WTC11 (cell line): ENCODE data around the gene RNF121. TPM values are rescaled to one million over a fixed set of nuclear protein-coding genes. Genes with fewer than 3 reads are reported as not detected.

Experiments
- ATAC-seq: fragments of 200-7000 bp; cut with Tn5 transposase; 2 replicates; pipeline ENCODE4 v1.10.0; 2021; ENCODE audit warnings: mild to moderate bottlenecking, moderate library complexity
- CTCF ChIA-PET: fragments of 300-600 bp; sonication (Branson Sonifier 250); formaldehyde crosslinking; loops from one replicate; lab custom pipeline; 2021; ENCODE audit warnings: antibody characterized with exemption; lab: Charles Lee
- POLR2A ChIA-PET: fragments of 350-600 bp; sonication (Branson Sonifier 250); formaldehyde crosslinking; loops from one replicate; lab custom pipeline; 2021; ENCODE audit warnings: antibody characterized with exemption; lab: Charles Lee
- DNase-seq: peaks from one replicate; pipeline ENCODE4 v3.0.0; 2021; ENCODE audit warnings: low spot score
- H3K27ac Mint-ChIP-seq: 2 replicates; pipeline ENCODE4 v1.8.0; 2021; ENCODE audit warnings: mixed read lengths
- H3K27me3 Mint-ChIP-seq: 2 replicates; pipeline ENCODE4 v1.8.0; 2021; ENCODE audit warnings: low read depth, mild to moderate bottlenecking, moderate library complexity, mixed read lengths
- H3K36me3 Mint-ChIP-seq: 2 replicates; pipeline ENCODE4 v1.8.0; 2021; ENCODE audit warnings: mixed read lengths
- H3K4me1 Mint-ChIP-seq: 2 replicates; pipeline ENCODE4 v1.8.0; 2022; ENCODE audit warnings: mixed read lengths
- H3K4me3 Mint-ChIP-seq: 2 replicates; pipeline ENCODE4 v1.8.0; 2021; ENCODE audit warnings: mild to moderate bottlenecking, moderate library complexity, mixed read lengths
- H3K9me3 Mint-ChIP-seq: 2 replicates; pipeline ENCODE4 v1.8.0; 2021; ENCODE audit warnings: mixed read lengths
- ATF1 ChIP-seq: sonication (generic); formaldehyde crosslinking; IDR thresholded peaks from 2 replicates; pipeline ENCODE4 v1.8.1; 2023; ENCODE audit warnings: mild to moderate bottlenecking, moderate library complexity, missing genetic modification reagents
- ATF3 ChIP-seq: sonication (generic); formaldehyde crosslinking; conservative IDR thresholded peaks from 2 replicates; pipeline ENCODE4 v1.8.1; 2022; ENCODE audit warnings: mild to moderate bottlenecking, missing genetic modification reagents
- CREM ChIP-seq: sonication (generic); formaldehyde crosslinking; IDR thresholded peaks from 2 replicates; pipeline ENCODE4 v1.8.1; 2022; ENCODE audit warnings: mild to moderate bottlenecking, missing genetic modification reagents, moderate library complexity
- ELF4 ChIP-seq: sonication (generic); formaldehyde crosslinking; IDR thresholded peaks from 2 replicates; pipeline ENCODE4 v1.8.1; 2022; ENCODE audit warnings: low read depth, mild to moderate bottlenecking, moderate library complexity, missing genetic modification reagents
- EMX1 ChIP-seq: fragments of 250-450 bp; sonication (Bioruptor Pico); IDR thresholded peaks from 2 replicates; pipeline ENCODE4 v1.8.0; 2021; ENCODE audit warnings: mild to moderate bottlenecking
- FOXK1 ChIP-seq: sonication (generic); formaldehyde crosslinking; IDR thresholded peaks from 2 replicates; pipeline ENCODE4 v1.8.0; 2022; ENCODE audit warnings: mild to moderate bottlenecking, moderate library complexity, missing genetic modification reagents
- KAT7 ChIP-seq: sonication (generic); formaldehyde crosslinking; IDR thresholded peaks from 2 replicates; pipeline ENCODE4 v1.8.1; 2023; ENCODE audit warnings: missing genetic modification reagents, mild to moderate bottlenecking, borderline replicate concordance
- MXD4 ChIP-seq: fragments of 250-450 bp; sonication (Bioruptor Pico); IDR thresholded peaks from 2 replicates; pipeline ENCODE4 v1.8.0; 2021; ENCODE audit warnings: mild to moderate bottlenecking, moderate library complexity, borderline replicate concordance
- PREB ChIP-seq: sonication (generic); formaldehyde crosslinking; IDR thresholded peaks from 2 replicates; pipeline ENCODE4 v1.8.1; 2022; ENCODE audit warnings: mild to moderate bottlenecking, missing genetic modification reagents, moderate library complexity, borderline replicate concordance
- PRRX2 ChIP-seq: fragments of 250-450 bp; sonication (Bioruptor Pico); IDR thresholded peaks from 2 replicates; pipeline ENCODE4 v1.8.0; 2021; ENCODE audit warnings: mild to moderate bottlenecking
- RELA ChIP-seq: sonication (generic); formaldehyde crosslinking; IDR thresholded peaks from 2 replicates; pipeline ENCODE4 v1.8.1; 2022; ENCODE audit warnings: missing genetic modification reagents, mild to moderate bottlenecking, borderline replicate concordance
- RORB ChIP-seq: fragments of 250-450 bp; sonication (Bioruptor Pico); IDR thresholded peaks from 2 replicates; pipeline ENCODE4 v1.9.0; 2021; ENCODE audit warnings: mild to moderate bottlenecking
- SOX15 ChIP-seq: fragments of 250-450 bp; sonication (Bioruptor Pico); IDR thresholded peaks from 2 replicates; pipeline ENCODE4 v1.9.0; 2021; ENCODE audit warnings: mild to moderate bottlenecking
- TCF7 ChIP-seq: sonication (generic); formaldehyde crosslinking; IDR thresholded peaks from 2 replicates; pipeline ENCODE4 v1.8.0; 2022; ENCODE audit warnings: mild to moderate bottlenecking, low read depth, missing genetic modification reagents, moderate library complexity
- TEAD1 ChIP-seq: sonication (generic); formaldehyde crosslinking; IDR thresholded peaks from 2 replicates; pipeline ENCODE4 v1.8.0; 2022; ENCODE audit warnings: mild to moderate bottlenecking, missing genetic modification reagents
- ZNF219 ChIP-seq: sonication (generic); formaldehyde crosslinking; IDR thresholded peaks from 2 replicates; pipeline ENCODE4 v1.8.0; 2023; ENCODE audit warnings: missing genetic modification reagents, mild to moderate bottlenecking, borderline replicate concordance
- ZNF263 ChIP-seq: sonication (generic); formaldehyde crosslinking; IDR thresholded peaks from 2 replicates; pipeline ENCODE4 v1.8.1; 2022; ENCODE audit warnings: low read depth, mild to moderate bottlenecking, moderate library complexity, missing genetic modification reagents
- ZNF317 ChIP-seq: sonication (generic); formaldehyde crosslinking; IDR thresholded peaks from 2 replicates; pipeline ENCODE4 v1.8.1; 2023; ENCODE audit warnings: low read depth, mild to moderate bottlenecking, moderate library complexity, missing genetic modification reagents, borderline replicate concordance
- ZNF416 ChIP-seq: fragments of 250-450 bp; sonication (Bioruptor Pico); IDR thresholded peaks from 2 replicates; pipeline ENCODE4 v1.9.0; 2021; ENCODE audit warnings: mild to moderate bottlenecking, inconsistent platforms
- total RNA-seq: library from RNA; stranded (reverse); gene quantifications from 3 replicates; pipeline ENCODE4 v1.2.3, GENCODE V29; 2021
- TF ChIP-seq, protein P1 (sequence below): sonication (generic); formaldehyde crosslinking; IDR thresholded peaks from 2 replicates; pipeline ENCODE4 v1.8.1; 2023; ENCODE audit warnings: mild to moderate bottlenecking, missing genetic modification reagents, moderate library complexity
- TF ChIP-seq, protein P2 (sequence below): sonication (generic); formaldehyde crosslinking; conservative IDR thresholded peaks from 2 replicates; pipeline ENCODE4 v1.8.1; 2023; ENCODE audit warnings: mild to moderate bottlenecking, low read depth, missing genetic modification reagents, moderate library complexity
- TF ChIP-seq, protein P3 (sequence below): sonication (generic); formaldehyde crosslinking; IDR thresholded peaks from 2 replicates; pipeline ENCODE4 v1.8.1; 2023; ENCODE audit warnings: mild to moderate bottlenecking, missing genetic modification reagents, borderline replicate concordance

Gene RNF121
- total RNA-seq, 1 experiment from 2014 or later: 40.2 TPM

DNA sequence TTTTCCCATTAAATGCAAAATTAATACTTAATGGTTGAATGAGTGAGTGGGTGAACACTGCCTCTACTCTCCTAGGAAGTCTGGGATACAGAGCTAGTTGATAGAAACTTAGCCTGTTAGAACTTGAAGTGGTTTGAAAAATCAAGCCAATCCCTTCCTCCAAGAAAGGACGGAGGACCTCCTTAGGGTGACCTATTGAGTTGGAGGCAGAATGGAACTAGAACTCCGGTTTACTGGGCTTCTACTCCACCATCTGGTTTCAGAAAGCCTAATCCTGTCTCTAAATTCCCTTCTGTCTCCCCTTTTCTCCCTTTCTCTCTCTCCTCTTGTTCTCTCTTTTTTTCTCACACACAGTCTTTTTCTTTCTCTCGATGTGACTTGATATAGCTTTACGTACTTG, 50.2 kb downstream of the RNF121 start:
- ChIA-PET POLR2A (no interaction called here), CTCF (interaction anchor here (1.3 to 1.7 kb wide), 2 partner anchors 9 to 18 kb away, joined by 4 to 5 read pairs; no protein-coding TSS in a partner anchor)

GRCh38 chr11:71979602-71980001, 50.8 kb downstream of the RNF121 start:
- Mint-ChIP-seq H3K4me3 (no peak overlapping the region), H3K27me3 (no peaks in the 10 kb centered on the region), H3K4me1 (peaks cover 2% of the 10 kb centered on the region; the same call in 1 of the 2 replicates), H3K27ac (no peak overlapping the region), H3K36me3 (peaks cover 20% of the 10 kb centered on the region), H3K9me3 (0 out of 2 replicates have a peak, but pooled peaks cover 3% of the 10 kb centered on the region)
- TF ChIP-seq ZNF219 (CRISPR knock-in tag): no peak
- TF ChIP-seq PREB (CRISPR knock-in tag): no peak
- TF ChIP-seq, protein P1, sequence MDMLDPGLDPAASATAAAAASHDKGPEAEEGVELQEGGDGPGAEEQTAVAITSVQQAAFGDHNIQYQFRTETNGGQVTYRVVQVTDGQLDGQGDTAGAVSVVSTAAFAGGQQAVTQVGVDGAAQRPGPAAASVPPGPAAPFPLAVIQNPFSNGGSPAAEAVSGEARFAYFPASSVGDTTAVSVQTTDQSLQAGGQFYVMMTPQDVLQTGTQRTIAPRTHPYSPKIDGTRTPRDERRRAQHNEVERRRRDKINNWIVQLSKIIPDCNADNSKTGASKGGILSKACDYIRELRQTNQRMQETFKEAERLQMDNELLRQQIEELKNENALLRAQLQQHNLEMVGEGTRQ (CRISPR knock-in tag): no peak
- TF ChIP-seq PRRX2 (CRISPR knock-in tag): no peak
- TF ChIP-seq FOXK1 (CRISPR knock-in tag): no peak
- no peak for TF ChIP-seq SOX15
- no peak for TF ChIP-seq ATF3 (CRISPR knock-in tag)
- TF ChIP-seq EMX1: no peak
- TF ChIP-seq MXD4: no peak
- DNase-seq: no peak
- ChIA-PET POLR2A (no interaction called here), CTCF (no interaction called here)
- ATAC-seq: no peak

More for the DNA sequence above, 50.2 kb downstream of the RNF121 start:
- TF ChIP-seq TCF7 (CRISPR knock-in tag) (no peak), ZNF317 (CRISPR knock-in tag) (peak; percentile 71), ATF3 (CRISPR knock-in tag) (no peak)
- Mint-ChIP-seq H3K4me3 (no peak overlapping the region), H3K27ac (no peak overlapping the region), H3K4me1 (peaks cover 2% of the 10 kb centered on the region; the same call in 1 of the 2 replicates), H3K27me3 (no peaks in the 10 kb centered on the region), H3K9me3 (0 out of 2 replicates have a peak, but pooled peaks cover 3% of the 10 kb centered on the region), H3K36me3 (peaks cover 20% of the 10 kb centered on the region)
- DNase-seq: no peak
- ATAC-seq: no peak

- Mint-ChIP-seq H3K4me1 (no peaks in the 10 kb centered on the region), H3K27ac (no peak overlapping the region), H3K9me3 (0 out of 2 replicates have a peak, but pooled peaks cover 3% of the 10 kb centered on the region), H3K4me3 (no peak overlapping the region), H3K27me3 (no peaks in the 10 kb centered on the region), H3K36me3 (peaks cover 15% of the 10 kb centered on the region)
- no peak for DNase-seq
- ATAC-seq: no peak
- ChIA-PET POLR2A (interaction anchor here (0.7 kb wide), 1 partner anchor 67 kb away, joined by 4 read pairs; no protein-coding TSS in a partner anchor), CTCF (interaction anchor here (1.0 to 1.1 kb wide), 2 partner anchors 39 to 252 kb away, joined by 3 read pairs; no protein-coding TSS in a partner anchor)
- TF ChIP-seq TCF7 (CRISPR knock-in tag) (no peak), ZNF263 (CRISPR knock-in tag) (no peak), ELF4 (no peak), ATF1 (CRISPR knock-in tag) (no peak), RORB (CRISPR knock-in tag) (no peak), CREM (CRISPR knock-in tag) (no peak), ZNF416 (CRISPR knock-in tag) (no peak), KAT7 (CRISPR knock-in tag) (no peak), PRRX2 (CRISPR knock-in tag) (no peak), RELA (CRISPR knock-in tag) (no peak), TEAD1 (CRISPR knock-in tag) (no peak)
- TF ChIP-seq, protein P1 (CRISPR knock-in tag): no peak
- TF ChIP-seq, protein P2, sequence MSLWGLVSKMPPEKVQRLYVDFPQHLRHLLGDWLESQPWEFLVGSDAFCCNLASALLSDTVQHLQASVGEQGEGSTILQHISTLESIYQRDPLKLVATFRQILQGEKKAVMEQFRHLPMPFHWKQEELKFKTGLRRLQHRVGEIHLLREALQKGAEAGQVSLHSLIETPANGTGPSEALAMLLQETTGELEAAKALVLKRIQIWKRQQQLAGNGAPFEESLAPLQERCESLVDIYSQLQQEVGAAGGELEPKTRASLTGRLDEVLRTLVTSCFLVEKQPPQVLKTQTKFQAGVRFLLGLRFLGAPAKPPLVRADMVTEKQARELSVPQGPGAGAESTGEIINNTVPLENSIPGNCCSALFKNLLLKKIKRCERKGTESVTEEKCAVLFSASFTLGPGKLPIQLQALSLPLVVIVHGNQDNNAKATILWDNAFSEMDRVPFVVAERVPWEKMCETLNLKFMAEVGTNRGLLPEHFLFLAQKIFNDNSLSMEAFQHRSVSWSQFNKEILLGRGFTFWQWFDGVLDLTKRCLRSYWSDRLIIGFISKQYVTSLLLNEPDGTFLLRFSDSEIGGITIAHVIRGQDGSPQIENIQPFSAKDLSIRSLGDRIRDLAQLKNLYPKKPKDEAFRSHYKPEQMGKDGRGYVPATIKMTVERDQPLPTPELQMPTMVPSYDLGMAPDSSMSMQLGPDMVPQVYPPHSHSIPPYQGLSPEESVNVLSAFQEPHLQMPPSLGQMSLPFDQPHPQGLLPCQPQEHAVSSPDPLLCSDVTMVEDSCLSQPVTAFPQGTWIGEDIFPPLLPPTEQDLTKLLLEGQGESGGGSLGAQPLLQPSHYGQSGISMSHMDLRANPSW (CRISPR knock-in tag): no peak
- TF ChIP-seq, protein P3, sequence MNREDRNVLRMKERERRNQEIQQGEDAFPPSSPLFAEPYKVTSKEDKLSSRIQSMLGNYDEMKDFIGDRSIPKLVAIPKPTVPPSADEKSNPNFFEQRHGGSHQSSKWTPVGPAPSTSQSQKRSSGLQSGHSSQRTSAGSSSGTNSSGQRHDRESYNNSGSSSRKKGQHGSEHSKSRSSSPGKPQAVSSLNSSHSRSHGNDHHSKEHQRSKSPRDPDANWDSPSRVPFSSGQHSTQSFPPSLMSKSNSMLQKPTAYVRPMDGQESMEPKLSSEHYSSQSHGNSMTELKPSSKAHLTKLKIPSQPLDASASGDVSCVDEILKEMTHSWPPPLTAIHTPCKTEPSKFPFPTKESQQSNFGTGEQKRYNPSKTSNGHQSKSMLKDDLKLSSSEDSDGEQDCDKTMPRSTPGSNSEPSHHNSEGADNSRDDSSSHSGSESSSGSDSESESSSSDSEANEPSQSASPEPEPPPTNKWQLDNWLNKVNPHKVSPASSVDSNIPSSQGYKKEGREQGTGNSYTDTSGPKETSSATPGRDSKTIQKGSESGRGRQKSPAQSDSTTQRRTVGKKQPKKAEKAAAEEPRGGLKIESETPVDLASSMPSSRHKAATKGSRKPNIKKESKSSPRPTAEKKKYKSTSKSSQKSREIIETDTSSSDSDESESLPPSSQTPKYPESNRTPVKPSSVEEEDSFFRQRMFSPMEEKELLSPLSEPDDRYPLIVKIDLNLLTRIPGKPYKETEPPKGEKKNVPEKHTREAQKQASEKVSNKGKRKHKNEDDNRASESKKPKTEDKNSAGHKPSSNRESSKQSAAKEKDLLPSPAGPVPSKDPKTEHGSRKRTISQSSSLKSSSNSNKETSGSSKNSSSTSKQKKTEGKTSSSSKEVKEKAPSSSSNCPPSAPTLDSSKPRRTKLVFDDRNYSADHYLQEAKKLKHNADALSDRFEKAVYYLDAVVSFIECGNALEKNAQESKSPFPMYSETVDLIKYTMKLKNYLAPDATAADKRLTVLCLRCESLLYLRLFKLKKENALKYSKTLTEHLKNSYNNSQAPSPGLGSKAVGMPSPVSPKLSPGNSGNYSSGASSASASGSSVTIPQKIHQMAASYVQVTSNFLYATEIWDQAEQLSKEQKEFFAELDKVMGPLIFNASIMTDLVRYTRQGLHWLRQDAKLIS (CRISPR knock-in tag): no peak
Measured at GRCh38 chr11:71986131-71986530, 57.3 kb downstream of the RNF121 start.
